GM12874 (cell line): ENCODE measurements around the gene USP8.

ENCODE experiments used
- CTCF ChIP-seq: IDR thresholded peaks from 2 replicates; pipeline ENCODE4 v1.5.1; 2011; ENCODE audit warnings: low read depth, mild to moderate bottlenecking, control low read depth, low read length, moderate library complexity; ENCODE audit not compliant: insufficient read depth

USP8 gene

GRCh38 chr15:50556642-50557371, 132.6 kb downstream of the USP8 start:
- no peak for TF ChIP-seq CTCF

- no peak for TF ChIP-seq CTCF
Measured at GRCh38 chr15:50558012-50558411, 133.8 kb downstream of the USP8 start.

- no peak for TF ChIP-seq CTCF
Measured at GRCh38 chr15:50562735-50563640, 138.8 kb downstream of the USP8 start.

- no peak for TF ChIP-seq CTCF
Measured at GRCh38 chr15:50563756-50564155, 139.6 kb downstream of the USP8 start.
